ENCODE results near the gene CTSW. TPM values are rescaled to one million over a fixed set of nuclear protein-coding genes. Genes with fewer than 3 reads are reported as not detected.

The CTSW gene
- total RNA-seq, 2 donors from 2014 or later: 1.4 to 1.8 TPM

Other genes starting within 250 kb of the CTSW start
- 10 to 100 TPM; 62.9 to 64.2 TPM for gene SIPA1, start 241.7 kb upstream of the CTSW start, total RNA-seq
- 10 to 100 TPM; 57.6 to 80.8 TPM for gene RELA, start 216.9 kb upstream of the CTSW start, total RNA-seq
- 10 to 100 TPM; 62.3 to 65.0 TPM for gene KAT5, start 167.6 kb upstream of the CTSW start, total RNA-seq
- 10 to 100 TPM; 43.7 to 45.0 TPM for gene RNASEH2C, start 159.0 kb upstream of the CTSW start, total RNA-seq
- gene AP5B1, start 98.9 kb upstream of the CTSW start, total RNA-seq: 10 to 100 TPM; 10.7 to 15.3 TPM
- gene OVOL1, start 92.8 kb upstream of the CTSW start, total RNA-seq: not detected
- gene SNX32, start 45.9 kb upstream of the CTSW start, total RNA-seq: under 1 TPM; 0.52 to 0.65 TPM
- gene CFL1, start 21.7 kb upstream of the CTSW start, total RNA-seq: 100 to 1,000 TPM; 697 to 707 TPM
- gene MUS81, start 19.4 kb upstream of the CTSW start, total RNA-seq: 10 to 100 TPM; 41.8 to 48.2 TPM
- 100 to 1,000 TPM; 111 to 131 TPM for gene EFEMP2, start 7.0 kb upstream of the CTSW start, total RNA-seq
- gene FIBP, start 8.6 kb downstream of the CTSW start, total RNA-seq: 10 to 100 TPM; 39.7 to 40.8 TPM
- gene CCDC85B, start 10.8 kb downstream of the CTSW start, total RNA-seq: 10 to 100 TPM; 31.8 to 36.7 TPM
- gene FOSL1, start 20.6 kb downstream of the CTSW start, total RNA-seq: 10 to 100 TPM in 1 of 2 donors, 1 to 10 TPM in 1; 7.4 to 38.7 TPM
- 10 to 100 TPM; 35.7 to 36.0 TPM for gene C11orf68, start 39.2 kb downstream of the CTSW start, total RNA-seq
- gene DRAP1, start 39.6 kb downstream of the CTSW start, total RNA-seq: 10 to 100 TPM; 76.0 to 92.2 TPM
- not detected for gene TSGA10IP, start 65.6 kb downstream of the CTSW start, total RNA-seq
- gene SART1, start 81.9 kb downstream of the CTSW start, total RNA-seq: 10 to 100 TPM; 41.1 to 46.2 TPM
- gene EIF1AD, start 122.3 kb downstream of the CTSW start, total RNA-seq: 10 to 100 TPM; 24.8 to 24.9 TPM
- 100 to 1,000 TPM; 115 to 119 TPM for gene BANF1, start 122.7 kb downstream of the CTSW start, total RNA-seq
- gene CST6, start 132.2 kb downstream of the CTSW start, total RNA-seq: under 1 TPM in 1 of 2 donors, not detected in 1; 0.56 TPM
- 1 to 10 TPM in 1 of 2 donors, under 1 TPM in 1; 0.24 to 1.1 TPM for gene CATSPER1, start 146.6 kb downstream of the CTSW start, total RNA-seq
- 1 to 10 TPM in 1 of 2 donors, under 1 TPM in 1; 0.74 to 1.2 TPM for gene GAL3ST3, start 169.3 kb downstream of the CTSW start, total RNA-seq
- gene SF3B2, start 172.5 kb downstream of the CTSW start, total RNA-seq: 100 to 1,000 TPM; 117 to 140 TPM
- gene PACS1, start 190.4 kb downstream of the CTSW start, total RNA-seq: 10 to 100 TPM; 65.1 to 84.1 TPM

Measured in posterior vena cava (tissue), 2 donors.